ENCODE data around the gene MAP6. TPM values are rescaled to one million over a fixed set of nuclear protein-coding genes. Genes with fewer than 3 reads are reported as not detected.

Gene MAP6
- total RNA-seq, 1 experiment from 2014 or later = 0.08 TPM

GRCh38 chr11:75642402-75643113, 26.3 kb downstream of the MAP6 start:
- DNase-seq (ENCODE audit: low read depth, low spot score) = no peak
- in situ Hi-C loops (cut with HindIII; ENCODE audit: low pct_unique_long_range_greater_than_20kb, low sequenced_read_pairs) = no loop called here

- in situ Hi-C loops (cut with HindIII; ENCODE audit: low pct_unique_long_range_greater_than_20kb, low sequenced_read_pairs) = no loop called here
- no peak for DNase-seq (ENCODE audit: low read depth, low spot score)
Observed at GRCh38 chr11:75639762-75640181, 29.1 kb downstream of the MAP6 start.

GRCh38 chr11:75637998-75638397, 30.8 kb downstream of the MAP6 start:
- DNase-seq (ENCODE audit: low read depth, low spot score) = no peak
- in situ Hi-C loops (cut with HindIII; ENCODE audit: low pct_unique_long_range_greater_than_20kb, low sequenced_read_pairs) = no loop called here

- in situ Hi-C loops (cut with HindIII; ENCODE audit: low pct_unique_long_range_greater_than_20kb, low sequenced_read_pairs) = no loop called here
- no peak for DNase-seq (ENCODE audit: low read depth, low spot score)
Observed at GRCh38 chr11:75635066-75635862, 33.6 kb downstream of the MAP6 start.

- in situ Hi-C loops (cut with HindIII; ENCODE audit: low pct_unique_long_range_greater_than_20kb, low sequenced_read_pairs) = no loop called here
- DNase-seq (ENCODE audit: low read depth, low spot score) = no peak
Observed at GRCh38 chr11:75633409-75634066, 35.3 kb downstream of the MAP6 start.

GRCh38 chr11:75632962-75633361, 35.9 kb downstream of the MAP6 start:
- DNase-seq (ENCODE audit: low read depth, low spot score) = no peak
- in situ Hi-C loops (cut with HindIII; ENCODE audit: low pct_unique_long_range_greater_than_20kb, low sequenced_read_pairs) = no loop called here

GRCh38 chr11:75632450-75632849, 36.4 kb downstream of the MAP6 start:
- DNase-seq (ENCODE audit: low read depth, low spot score) = no peak
- in situ Hi-C loops (cut with HindIII; ENCODE audit: low pct_unique_long_range_greater_than_20kb, low sequenced_read_pairs) = no loop called here

- in situ Hi-C loops (cut with HindIII; ENCODE audit: low pct_unique_long_range_greater_than_20kb, low sequenced_read_pairs) = no loop called here
- no peak for DNase-seq (ENCODE audit: low read depth, low spot score)
Observed at GRCh38 chr11:75631086-75631730, 37.6 kb downstream of the MAP6 start.

GRCh38 chr11:75627906-75628668, 40.8 kb downstream of the MAP6 start:
- in situ Hi-C loops (cut with HindIII; ENCODE audit: low pct_unique_long_range_greater_than_20kb, low sequenced_read_pairs) = no loop called here
- no peak for DNase-seq (ENCODE audit: low read depth, low spot score)

GRCh38 chr11:75626889-75627529, 41.8 kb downstream of the MAP6 start:
- no peak for DNase-seq (ENCODE audit: low read depth, low spot score)
- in situ Hi-C loops (cut with HindIII; ENCODE audit: low pct_unique_long_range_greater_than_20kb, low sequenced_read_pairs) = no loop called here

- in situ Hi-C loops (cut with HindIII; ENCODE audit: low pct_unique_long_range_greater_than_20kb, low sequenced_read_pairs) = no loop called here
- DNase-seq (ENCODE audit: low read depth, low spot score) = no peak
Observed at GRCh38 chr11:75625991-75626888, 42.6 kb downstream of the MAP6 start.

GRCh38 chr11:75625021-75625420, 43.8 kb downstream of the MAP6 start:
- no peak for DNase-seq (ENCODE audit: low read depth, low spot score)
- in situ Hi-C loops (cut with HindIII; ENCODE audit: low pct_unique_long_range_greater_than_20kb, low sequenced_read_pairs) = no loop called here

GRCh38 chr11:75616281-75616680, 52.6 kb downstream of the MAP6 start:
- in situ Hi-C loops (cut with HindIII; ENCODE audit: low pct_unique_long_range_greater_than_20kb, low sequenced_read_pairs) = no loop called here
- DNase-seq (ENCODE audit: low read depth, low spot score) = no peak

- in situ Hi-C loops (cut with HindIII; ENCODE audit: low pct_unique_long_range_greater_than_20kb, low sequenced_read_pairs) = no loop called here
- no peak for DNase-seq (ENCODE audit: low read depth, low spot score)
Observed at GRCh38 chr11:75615751-75616150, 53.1 kb downstream of the MAP6 start.

GRCh38 chr11:75611823-75612222, 57.0 kb downstream of the MAP6 start:
- in situ Hi-C loops (cut with HindIII; ENCODE audit: low pct_unique_long_range_greater_than_20kb, low sequenced_read_pairs) = no loop called here
- DNase-seq (ENCODE audit: low read depth, low spot score) = no peak

- in situ Hi-C loops (cut with HindIII; ENCODE audit: low pct_unique_long_range_greater_than_20kb, low sequenced_read_pairs) = no loop called here
- DNase-seq (ENCODE audit: low read depth, low spot score) = no peak
Observed at GRCh38 chr11:75606099-75606498, 62.7 kb downstream of the MAP6 start.
